NCI-H460 (cell line): ENCODE measurements around the gene SLC19A1. TPM values are rescaled to one million over a fixed set of nuclear protein-coding genes. Genes with fewer than 3 reads are reported as not detected.

Source experiments
- DNase-seq: peaks from one replicate; pipeline ENCODE4 v3.0.0-alpha.2; 2016; ENCODE audit warnings: low read depth; ENCODE audit errors: extremely low read depth
- total RNA-seq: library from RNA; depleted of rRNA; stranded (reverse); fragments of >200 nt; shearing (Covaris generic); gene quantifications from 2 replicates; pipeline ENCODE4 v1.2.3, GENCODE V29; 2014

Gene SLC19A1
- total RNA-seq, 1 experiment from 2014 or later: 11.5 TPM

DNA sequence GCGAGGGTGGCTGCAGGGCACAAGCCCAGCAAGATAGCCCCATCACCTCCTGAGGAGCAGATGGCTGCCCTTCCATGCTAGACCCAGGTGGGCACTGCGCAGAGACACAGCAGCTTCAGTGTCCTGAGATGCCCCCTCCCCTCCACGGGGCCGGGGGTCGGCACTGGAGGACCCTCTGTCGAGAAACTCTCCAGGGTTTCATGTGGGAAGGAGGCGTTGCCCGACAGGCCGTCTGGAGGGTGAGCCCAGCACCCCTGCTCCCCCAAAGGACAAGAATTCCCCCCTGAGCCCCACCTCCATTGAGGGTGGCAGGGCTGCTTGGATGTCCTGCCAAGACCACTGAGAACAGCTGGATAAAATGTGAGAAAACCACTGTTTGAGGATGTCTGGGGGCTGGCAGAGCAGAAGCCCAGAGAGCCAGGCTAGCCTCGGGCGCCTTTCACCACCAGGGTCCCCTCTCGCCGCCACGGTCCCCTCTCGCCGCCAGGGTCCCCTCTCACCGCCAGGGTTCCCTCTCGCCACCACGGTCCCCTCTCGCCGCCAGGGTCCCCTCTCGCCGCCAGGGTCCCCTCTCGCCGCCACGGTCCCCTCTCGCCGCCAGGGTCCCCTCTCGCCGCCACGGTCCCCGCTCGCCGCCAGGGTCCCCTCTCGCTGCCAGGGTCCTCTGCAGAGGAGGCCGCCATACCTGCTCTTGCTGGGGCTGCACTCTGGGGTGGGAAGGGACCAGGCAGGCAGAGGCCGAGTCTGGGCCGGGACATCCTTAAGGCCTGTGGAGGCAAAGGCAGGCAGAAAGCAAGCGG is 44.2 kb downstream of the SLC19A1 start:
- no peak for DNase-seq

DNA sequence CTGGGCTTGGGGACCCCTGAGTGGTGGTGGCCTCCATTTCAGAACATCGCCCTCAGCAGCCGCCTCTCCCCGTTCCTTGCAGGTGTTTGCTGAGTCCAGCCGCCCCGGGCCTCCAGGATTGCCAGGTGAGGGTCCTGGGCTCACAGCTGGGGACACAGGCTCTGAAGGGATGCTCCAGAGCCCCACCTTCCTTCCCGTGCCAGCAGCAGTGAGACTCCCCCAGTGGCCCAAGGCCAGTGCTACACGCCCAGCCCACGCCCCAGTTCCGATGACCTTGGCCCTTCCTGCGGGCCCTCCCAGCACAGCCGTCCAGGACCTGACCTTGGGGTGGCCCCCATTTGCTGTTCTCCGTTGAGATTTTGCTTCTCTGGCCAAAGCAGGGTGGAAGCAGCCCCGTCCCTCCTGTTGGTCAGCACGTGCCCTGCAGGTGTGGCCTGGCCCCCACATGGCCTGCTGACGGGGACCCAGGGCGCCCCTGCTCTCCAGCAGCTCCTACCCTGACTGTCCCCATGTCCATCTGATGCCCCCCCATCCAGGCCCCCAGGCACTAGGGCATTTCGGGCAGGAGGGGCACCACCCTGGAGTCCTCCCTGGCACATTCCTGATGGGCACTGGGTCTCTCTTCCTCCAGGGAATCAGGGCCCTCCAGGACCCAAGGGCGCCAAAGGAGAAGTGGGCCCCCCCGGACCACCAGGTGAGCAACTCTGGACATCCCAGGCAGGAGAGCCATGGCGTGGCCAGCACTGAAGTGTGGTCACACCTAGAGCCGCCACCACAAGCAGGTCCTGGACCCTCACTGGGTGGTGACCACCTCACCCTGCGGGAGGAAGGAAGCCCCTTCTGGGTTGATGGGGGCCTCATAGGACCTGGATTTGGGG is 45.0 kb downstream of the SLC19A1 start:
- no peak for DNase-seq

DNA sequence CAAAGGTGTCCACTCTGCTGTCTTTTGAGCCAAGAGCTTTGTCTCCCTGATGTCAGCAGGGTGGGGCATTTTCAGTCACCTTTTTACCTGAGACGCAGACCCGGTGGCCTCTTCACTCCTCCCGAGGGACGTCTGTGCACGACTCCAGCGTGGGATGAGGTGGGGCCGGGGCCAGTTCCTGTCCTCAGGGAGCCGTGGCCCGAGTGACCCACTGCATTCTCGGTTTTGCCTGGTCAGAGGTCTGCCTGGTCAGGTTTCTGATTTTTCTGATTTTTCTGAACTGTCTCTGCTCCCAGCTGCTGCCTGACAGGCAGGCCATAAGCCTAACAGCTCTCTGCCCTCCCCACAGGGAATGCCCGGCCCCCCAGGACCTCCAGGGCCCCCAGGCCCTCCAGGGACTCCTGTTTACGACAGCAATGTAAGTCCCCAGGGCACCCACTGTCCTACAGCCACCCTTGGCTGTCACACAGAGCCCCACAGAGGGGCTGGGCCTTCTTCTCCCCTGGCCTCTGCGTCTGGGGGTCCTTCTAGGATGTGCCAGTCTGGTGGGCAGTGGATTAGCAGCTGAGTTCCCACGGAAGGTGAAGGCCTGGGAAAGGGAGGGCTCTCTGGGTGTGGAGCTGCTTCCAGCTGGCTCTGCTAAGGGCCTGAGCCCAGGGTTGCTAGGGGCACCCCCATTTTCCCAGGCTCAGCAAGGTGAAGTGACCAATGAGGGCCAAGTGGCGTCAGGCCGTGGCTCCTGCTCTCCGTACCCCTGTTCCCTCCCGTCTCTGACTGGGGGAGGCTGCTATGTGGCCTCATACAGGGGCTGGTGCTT is 45.9 kb downstream of the SLC19A1 start:
- DNase-seq: no peak

DNA sequence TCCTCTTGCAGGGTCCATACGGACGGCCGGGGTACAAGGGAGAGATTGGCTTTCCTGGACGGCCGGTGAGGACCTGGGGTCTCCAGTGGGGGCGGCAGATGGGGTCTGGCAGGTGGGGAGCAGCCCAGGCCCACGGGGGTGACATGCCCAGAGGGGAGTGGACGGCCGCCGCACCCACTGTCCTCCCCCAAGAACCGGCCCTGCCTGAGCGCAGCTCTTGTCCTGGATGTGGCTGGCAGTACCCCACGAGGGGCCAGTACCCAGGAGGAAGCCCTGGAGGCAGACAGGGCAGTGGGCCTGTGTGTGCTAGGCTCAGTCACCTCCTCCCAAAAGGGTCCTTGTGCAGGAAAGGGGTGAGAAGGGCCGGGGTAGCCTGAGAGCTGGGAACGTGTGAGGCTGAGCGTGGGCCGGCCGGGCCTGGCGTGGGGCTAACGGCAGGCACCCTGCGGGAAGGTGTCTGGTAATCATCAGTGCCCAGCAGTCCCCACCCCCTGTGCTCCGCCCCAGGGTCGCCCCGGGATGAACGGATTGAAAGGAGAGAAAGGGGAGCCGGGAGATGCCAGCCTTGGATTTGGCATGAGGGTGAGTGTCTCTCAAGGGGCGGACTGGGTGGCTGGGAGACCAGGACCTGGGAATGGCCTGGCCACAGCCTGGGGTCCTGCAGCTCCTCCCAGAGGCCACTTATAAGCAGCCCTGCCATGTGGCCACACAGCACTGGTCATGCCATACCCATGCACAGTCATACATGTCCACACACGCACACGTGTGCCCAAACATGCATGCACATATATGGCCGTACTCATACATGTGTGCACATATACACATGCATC is 47.2 kb downstream of the SLC19A1 start:
- DNase-seq: no peak

DNA sequence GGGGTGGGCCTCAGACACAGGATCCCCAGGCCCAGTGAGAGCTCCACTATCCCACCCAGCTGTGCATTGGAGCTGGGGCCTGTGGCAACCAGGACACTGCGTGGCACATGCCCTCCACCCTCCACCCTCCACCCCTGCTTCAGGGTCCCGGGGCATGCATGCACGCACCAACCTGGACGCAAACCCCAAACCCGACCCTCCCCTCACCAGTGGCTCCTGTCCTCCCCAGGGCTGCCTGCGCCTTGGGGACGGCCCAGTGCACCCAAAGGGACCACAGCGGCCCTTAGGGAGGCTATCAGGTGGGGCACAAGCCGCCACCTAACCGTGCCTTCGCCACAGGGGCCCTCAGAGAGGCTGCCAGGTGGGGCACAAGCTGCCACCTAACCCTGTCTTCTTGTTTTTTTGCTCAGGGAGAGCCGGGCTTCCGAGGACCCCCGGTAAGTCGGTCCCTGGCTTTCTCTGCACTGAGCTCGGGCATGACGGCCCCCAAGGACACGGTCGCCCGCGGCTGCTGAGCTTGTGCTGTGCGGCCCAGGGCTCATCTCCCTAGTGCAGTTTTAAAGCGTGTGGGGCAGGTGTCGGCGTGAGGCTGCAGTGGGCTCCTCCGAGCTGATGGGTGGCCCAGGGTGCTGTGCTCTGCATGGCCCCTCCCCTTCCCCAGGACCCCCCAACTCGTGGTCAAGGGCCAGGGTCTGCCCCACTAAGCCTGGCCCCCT is 47.9 kb downstream of the SLC19A1 start:
- no peak for DNase-seq

DNA sequence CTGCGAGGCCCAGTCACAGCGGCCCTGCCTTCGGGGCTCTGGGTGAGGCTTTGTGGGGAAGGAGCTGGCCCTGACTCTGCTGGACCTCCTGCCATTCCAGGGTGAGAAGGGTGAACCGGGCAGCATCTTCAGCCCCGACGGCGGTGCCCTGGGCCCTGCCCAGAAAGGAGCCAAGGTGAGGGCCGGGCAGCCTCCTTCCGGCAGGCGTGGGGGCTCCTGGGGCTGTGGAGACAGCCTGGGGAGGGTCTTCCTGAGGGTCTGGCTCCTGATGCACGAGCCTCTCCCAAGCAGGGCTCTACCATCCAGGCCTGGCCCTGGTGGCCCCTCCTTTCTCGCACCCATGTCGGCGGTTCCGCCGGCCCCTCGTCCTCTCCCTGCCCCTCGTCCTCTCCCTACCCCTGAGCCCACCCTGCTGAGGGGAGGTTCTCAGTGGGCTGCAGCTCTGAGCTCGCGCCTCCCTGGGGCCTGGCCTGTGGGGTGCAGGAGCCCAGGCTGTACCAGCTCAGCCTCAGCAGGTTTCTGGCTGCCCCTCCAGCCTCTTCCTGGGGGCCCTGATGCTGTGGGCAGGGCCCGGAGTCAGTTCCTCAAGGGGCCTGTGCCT is 48.7 kb downstream of the SLC19A1 start:
- no peak for DNase-seq

DNA sequence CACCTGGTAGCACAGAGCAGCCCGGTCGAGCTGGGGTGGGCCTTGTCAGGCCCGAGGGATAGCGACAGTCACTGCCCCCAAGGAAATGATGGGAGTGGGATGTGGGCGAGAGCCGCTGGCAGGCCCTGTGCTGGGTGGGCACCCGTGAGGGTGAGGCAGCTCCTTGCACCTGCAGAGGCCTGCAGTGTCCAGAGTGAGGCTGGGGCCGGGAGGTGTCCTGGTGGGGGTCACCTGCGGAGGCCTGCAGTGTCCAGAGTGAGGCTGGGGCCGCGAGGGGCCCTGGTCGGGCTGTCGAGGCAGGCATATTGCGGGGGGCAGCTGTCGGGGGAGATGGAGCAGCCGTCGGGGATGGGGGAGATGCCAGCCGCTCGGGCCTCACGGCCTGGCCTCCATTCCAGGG is 49.5 kb downstream of the SLC19A1 start:
- no peak for DNase-seq

DNA sequence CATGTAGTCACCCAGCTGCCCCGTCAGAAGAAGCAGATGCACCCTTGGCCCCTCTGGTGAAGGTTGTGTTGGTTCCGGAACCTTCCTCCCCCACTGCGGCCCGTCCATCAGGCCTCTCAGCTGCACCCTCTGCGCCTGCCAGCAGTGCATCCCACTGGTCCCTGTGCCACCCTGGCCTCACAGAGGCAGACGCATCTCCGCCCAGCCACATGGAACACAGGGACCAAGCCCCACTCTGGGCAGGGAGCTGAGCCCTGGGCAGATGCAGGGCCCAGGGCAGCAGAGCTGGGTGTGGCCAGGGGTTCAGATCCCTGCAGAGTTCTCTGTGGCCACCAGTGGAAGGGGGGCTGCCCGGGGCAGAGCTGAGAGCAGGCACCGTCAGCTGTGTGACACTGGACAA is 50.6 kb downstream of the SLC19A1 start:
- no peak for DNase-seq

DNA sequence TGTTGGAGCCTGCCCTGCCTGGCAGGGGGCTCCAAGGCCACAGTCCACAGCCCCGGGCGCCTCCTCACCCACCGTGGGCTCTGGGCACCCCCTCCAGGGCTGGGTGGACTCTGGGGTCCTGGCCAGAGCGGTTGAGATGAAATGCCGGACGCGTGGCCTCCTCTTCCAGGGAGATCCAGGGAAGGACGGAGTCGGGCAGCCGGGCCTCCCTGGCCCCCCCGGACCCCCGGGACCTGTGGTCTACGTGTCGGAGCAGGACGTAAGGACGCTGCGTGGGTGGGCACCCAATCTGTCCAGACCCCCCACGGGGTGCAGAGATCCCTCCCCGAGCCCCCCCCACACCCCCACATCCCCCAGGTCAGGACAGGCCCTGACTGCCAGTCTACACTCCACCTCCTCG is 51.2 kb downstream of the SLC19A1 start:
- DNase-seq: no peak

DNA sequence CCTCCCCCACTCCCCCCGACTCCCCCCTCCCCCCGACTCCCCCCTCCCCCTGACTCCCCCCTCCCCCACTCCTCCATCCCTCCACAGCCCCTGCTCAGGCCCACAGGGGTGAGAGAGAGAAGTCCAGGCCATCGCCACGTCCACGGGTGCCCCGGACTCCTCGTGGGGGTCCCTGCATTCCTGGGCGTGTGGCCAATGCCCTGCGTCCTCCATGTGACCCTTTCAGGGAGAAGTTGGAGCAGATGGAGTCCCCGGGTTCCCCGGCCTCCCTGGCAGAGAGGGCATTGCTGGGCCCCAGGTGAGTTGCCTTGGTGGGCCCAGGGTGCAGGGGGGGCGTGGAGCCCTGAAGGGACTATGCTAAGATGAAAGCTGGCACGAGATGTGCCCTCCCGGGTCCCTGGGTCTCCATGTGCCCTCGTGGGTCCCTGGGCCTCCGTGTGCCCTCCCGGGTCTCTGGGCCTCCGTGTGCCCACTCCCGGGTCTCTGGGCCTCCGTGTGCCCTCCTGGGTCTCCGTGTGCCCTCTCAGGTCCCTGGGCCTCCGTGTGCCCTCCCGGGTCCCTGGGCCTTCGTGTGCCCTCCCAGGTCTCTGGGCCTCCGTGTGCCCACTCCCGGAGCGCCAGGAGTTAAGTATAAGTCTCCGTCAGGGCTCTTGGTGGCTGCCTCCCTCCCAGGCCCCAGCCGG is 52.0 kb downstream of the SLC19A1 start:
- DNase-seq: no peak

DNA sequence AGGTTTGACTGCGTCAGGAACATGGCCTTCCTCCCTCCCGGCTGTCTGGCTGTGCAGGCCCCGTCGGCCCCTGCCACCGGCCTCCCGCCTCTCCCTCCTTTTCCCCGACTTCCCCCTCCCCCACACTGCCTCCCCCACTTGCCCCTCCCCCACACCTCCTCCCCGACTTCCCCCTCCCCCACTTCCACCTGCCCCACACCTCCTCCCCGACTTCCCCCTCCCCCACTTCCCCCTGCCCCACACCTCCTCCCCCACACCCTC is 52.6 kb downstream of the SLC19A1 start:
- DNase-seq: no peak

DNA sequence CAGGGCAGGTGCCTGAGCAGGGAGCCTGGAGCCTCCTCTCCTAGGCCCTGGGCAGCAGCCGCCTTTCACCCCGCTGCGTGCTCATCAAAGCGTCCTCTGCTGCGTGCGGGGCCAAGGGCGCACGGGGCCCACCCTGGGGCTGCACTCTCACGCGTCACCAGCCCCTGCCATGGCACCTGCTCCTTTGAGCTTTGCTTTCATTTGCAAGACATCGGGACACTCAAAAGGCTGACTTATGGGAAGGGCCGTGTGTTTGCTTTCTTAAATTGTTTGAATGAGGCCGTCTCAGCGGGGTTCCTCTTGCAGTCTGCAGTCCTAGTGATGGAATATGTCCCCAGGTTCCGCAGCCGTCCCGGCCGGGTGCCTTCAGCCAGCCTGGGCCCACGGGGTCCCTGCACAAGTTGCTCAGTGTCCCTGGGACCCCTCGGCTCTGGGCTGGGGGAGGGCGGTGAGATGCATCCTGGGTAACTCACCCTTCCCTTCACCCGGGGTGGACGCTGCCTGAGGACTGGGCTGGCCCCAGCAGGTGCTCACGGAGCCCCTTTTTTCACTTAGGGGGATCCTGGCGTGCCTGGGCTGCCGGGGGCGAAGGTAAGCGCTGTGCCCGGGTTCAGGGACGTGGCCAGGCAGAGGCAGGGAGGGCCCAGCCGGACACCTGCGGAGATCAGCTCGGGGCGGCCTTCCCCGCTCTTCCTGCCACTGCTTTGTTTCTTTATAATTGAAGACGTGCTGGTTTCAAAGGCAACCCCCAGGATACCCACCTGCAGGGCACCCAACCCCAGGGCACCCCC is 53.1 kb downstream of the SLC19A1 start:
- DNase-seq: no peak

DNA sequence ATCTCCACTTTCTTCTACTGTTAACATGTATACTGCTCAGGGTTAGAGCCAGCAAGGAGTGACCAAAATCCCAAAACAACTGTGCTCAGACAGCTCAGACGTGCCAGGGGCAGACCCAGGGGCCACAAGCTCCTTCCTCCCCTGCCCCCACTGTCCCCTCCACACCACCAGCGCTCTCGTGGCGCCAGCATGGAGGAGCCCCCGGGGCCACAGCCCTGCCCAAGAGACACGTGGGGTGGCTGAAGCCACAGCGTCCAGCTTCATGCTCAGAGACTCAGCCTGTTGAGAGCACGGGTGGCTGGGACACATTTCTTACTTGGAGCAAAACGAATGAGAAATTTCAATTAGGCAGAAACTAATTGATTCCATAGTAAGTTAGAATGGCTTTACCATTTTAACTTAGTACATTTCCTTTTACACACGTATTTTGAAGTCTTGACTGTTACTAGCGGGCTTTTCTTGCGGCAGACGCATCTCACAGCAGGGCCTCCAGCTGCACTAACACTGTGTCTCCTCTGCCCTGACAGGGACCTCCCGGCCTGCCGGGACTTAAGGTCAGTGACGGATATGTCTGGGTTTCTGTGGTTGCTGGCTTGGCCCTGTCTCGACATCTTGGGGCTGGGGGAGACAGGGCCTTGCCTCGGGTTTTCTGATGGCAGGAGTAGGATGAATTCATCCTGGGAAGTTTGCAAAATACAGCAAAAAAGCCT is 54.2 kb downstream of the SLC19A1 start:
- no peak for DNase-seq

DNA sequence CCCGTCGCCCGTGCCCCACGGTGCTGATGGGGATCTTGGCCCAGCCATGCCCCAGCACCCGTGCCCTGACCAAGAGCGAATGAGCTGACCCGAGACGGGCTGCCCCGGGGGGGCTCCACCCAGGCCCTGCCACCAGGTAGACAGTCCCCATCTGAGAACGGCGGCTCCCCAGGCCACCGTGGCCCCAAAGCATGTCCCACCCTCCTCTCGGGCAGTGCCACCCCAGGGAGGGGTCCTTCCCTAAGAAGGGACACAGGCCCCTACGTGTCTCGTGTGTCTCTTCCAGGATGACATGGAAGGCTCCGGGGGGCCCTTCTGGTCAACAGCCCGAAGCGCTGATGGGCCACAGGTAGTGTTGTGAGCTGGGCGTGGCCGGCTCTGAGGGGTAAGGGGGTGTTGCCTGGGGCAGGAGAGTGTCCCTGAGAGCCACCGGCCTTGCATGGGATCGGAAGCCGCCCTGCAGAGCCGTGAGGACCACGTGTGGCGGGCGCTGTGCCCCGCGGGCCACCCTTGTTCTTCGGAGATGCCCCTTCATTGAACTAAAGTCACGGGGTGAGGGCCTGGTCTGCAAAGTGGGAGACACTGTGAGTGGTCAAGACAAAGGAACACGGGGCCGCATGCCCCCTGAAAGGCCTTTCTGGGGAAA is 55.0 kb downstream of the SLC19A1 start:
- DNase-seq: no peak

DNA sequence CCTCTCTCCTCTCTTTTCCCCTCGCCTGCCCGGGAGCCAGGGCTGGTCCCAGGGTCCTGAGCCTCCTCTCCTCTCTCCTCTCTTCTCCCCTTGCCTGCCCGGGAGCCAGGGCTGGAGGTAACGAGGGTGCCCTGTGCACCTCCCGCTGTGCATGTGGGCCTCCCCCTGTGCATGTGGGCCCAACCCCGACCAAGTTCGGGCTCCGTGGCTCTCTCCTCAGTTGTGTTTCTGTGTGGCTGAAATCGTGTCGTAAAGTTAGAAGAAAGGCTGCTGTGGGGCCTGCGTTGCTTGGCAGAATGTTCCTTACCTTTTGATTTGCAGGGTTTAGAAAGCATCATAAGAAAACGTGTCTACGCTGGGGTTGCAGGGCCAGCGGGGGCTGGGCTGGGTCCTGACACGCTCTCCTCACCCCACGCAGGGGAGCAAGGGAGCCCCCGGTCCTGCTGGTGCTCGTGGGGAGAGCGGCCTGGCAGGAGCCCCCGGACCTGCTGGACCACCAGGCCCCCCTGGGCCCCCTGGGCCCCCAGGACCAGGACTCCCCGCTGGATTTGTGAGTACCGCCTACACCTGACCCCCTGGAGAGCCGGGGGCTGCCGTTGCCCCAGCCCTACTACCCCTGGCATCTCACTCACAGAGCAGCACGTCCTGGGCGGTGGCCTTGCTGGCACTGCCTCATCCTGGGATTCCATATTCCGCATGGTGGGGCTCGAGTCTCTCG is 55.6 kb downstream of the SLC19A1 start:
- no peak for DNase-seq
